AG04450 (cell line): Measurements from ENCODE around the gene ZMYND8. TPM values are rescaled to one million over a fixed set of nuclear protein-coding genes. Genes with fewer than 3 reads are reported as not detected.

Experiments used
- CTCF ChIA-PET: fragments of 300-600, 350-600 bp; formaldehyde crosslinking; extraction: SDS; loops from one replicate; lab custom pipeline; 2022; ENCODE audit warnings: antibody characterized with exemption, inconsistent platforms; lab: Charles Lee
- POLR2A ChIA-PET: fragments of 350-600 bp; formaldehyde crosslinking; extraction: SDS; loops from one replicate; lab custom pipeline; 2021; ENCODE audit warnings: antibody characterized with exemption, inconsistent platforms; lab: Yijun Ruan, JAX
- DNase-seq: peaks from one replicate; pipeline ENCODE4 v3.0.0-alpha.2; 2011; ENCODE audit warnings: low read depth, low spot score
- H3K27ac ChIP-seq: one replicate; pipeline ENCODE4 v1.5.1; 2012; ENCODE audit warnings: low read depth, low read length, control low read depth
- H3K27me3 ChIP-seq: one replicate; pipeline ENCODE4 v1.6.0; 2012; ENCODE audit warnings: low read length; ENCODE audit not compliant: control insufficient read depth, insufficient read depth
- H3K4me3 ChIP-seq: 2 replicates; pipeline ENCODE4 v1.5.1; 2011; ENCODE audit warnings: mild to moderate bottlenecking, low read depth, low read length, control low read depth
- H3K9me3 ChIP-seq: 2 replicates; pipeline ENCODE4 v1.5.1; 2012; ENCODE audit warnings: low read length; ENCODE audit not compliant: control insufficient read depth, insufficient read depth
- polyA plus RNA-seq: library from polyadenylated mRNA; depleted of rRNA; stranded (reverse); fragments of >200 nt; gene quantifications from 2 replicates; pipeline ENCODE4 v1.2.3, GENCODE V29; 2011
- TF ChIP-seq, protein P1 (sequence below): IDR thresholded peaks from 2 replicates; pipeline ENCODE4 v1.5.1; 2011; ENCODE audit warnings: low read depth, low read length, control low read depth, inconsistent platforms

Gene ZMYND8
- polyA plus RNA-seq, 1 experiment: 23.1 TPM

DNA sequence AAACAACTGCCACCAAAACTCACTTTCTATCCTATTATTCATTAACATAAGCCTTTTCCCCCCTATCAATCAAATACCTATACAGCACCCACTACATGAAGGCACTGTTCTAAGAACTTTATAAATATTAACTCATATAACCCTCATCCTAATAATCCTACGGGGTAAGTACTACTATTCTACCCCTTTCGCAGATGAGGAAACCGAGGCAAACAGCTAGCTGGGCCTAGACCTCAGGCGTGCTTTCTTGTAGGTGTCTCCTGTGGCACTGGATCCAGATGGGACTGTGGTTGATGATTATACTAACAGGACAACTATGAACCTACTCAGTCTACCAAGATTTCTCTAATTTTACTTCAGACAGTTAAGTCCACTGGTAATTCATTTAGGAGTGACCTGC is 131.6 kb downstream of the ZMYND8 start:
- Histone ChIP-seq H3K4me3 (no peak overlapping the region), H3K27me3 (no peaks in the 10 kb centered on the region), H3K27ac (no peak overlapping the region), H3K9me3 (no peaks in the 10 kb centered on the region)
- CTCF ChIA-PET: no interaction called here
- no peak for DNase-seq
- POLR2A ChIA-PET: no interaction called here
- TF ChIP-seq, protein P1, sequence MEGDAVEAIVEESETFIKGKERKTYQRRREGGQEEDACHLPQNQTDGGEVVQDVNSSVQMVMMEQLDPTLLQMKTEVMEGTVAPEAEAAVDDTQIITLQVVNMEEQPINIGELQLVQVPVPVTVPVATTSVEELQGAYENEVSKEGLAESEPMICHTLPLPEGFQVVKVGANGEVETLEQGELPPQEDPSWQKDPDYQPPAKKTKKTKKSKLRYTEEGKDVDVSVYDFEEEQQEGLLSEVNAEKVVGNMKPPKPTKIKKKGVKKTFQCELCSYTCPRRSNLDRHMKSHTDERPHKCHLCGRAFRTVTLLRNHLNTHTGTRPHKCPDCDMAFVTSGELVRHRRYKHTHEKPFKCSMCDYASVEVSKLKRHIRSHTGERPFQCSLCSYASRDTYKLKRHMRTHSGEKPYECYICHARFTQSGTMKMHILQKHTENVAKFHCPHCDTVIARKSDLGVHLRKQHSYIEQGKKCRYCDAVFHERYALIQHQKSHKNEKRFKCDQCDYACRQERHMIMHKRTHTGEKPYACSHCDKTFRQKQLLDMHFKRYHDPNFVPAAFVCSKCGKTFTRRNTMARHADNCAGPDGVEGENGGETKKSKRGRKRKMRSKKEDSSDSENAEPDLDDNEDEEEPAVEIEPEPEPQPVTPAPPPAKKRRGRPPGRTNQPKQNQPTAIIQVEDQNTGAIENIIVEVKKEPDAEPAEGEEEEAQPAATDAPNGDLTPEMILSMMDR: no peak

DNA sequence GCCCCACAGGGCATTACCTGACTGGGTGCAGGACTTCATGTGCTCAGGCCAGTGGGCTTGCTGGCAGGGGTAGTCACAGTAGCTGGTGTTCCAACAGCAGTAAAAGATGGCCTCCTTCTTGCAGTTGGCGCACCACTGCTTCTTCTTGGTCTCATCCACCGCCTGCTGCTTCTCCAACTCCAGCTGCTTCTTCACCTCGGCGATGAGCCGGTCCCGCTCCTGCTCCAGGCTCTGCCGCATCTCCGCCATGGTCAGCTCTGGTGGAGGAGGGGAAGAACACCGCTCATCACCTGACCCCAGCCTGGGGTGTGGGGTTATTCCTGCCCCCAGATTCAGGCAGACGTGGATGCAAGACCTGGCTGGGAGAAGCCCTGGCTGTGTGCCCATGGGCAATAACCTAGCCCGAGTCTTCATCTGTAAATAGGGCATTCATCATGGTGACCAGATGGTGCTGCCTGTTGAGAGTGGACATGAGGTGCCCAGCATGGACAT is 132.2 kb downstream of the ZMYND8 start:
- ChIA-PET POLR2A (no interaction called here), CTCF (no interaction called here)
- Histone ChIP-seq H3K27ac (no peak overlapping the region), H3K27me3 (no peaks in the 10 kb centered on the region), H3K4me3 (no peak overlapping the region), H3K9me3 (no peaks in the 10 kb centered on the region)
- no peak for DNase-seq
- TF ChIP-seq, protein P1: no peak

DNA sequence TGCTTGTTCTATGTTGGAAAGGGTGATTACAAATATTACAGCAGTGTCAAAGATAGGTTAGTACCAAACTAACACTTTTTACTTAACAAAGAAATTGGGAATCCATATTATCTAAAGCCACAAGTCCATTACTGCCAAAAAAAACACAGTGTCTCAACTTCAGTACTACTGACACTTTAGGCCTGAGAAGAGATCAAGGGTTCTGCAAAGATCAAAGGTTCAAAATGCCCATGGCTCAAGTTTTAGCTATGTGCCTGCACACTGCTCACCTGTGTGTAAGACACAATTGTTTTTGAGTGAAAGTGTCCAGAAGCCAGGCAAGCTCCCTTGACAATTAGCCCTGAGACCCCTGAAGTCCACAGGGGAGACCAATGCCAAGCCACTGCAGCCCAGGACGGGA is 132.6 kb downstream of the ZMYND8 start:
- Histone ChIP-seq H3K9me3 (no peaks in the 10 kb centered on the region), H3K27me3 (no peaks in the 10 kb centered on the region), H3K27ac (no peak overlapping the region), H3K4me3 (no peak overlapping the region)
- TF ChIP-seq, protein P1: no peak
- CTCF ChIA-PET: interaction anchor here (0.8 kb wide), 1 partner anchor 18 kb away, joined by 3 read pairs; no protein-coding TSS in a partner anchor
- POLR2A ChIA-PET: no interaction called here
- DNase-seq: no peak

DNA sequence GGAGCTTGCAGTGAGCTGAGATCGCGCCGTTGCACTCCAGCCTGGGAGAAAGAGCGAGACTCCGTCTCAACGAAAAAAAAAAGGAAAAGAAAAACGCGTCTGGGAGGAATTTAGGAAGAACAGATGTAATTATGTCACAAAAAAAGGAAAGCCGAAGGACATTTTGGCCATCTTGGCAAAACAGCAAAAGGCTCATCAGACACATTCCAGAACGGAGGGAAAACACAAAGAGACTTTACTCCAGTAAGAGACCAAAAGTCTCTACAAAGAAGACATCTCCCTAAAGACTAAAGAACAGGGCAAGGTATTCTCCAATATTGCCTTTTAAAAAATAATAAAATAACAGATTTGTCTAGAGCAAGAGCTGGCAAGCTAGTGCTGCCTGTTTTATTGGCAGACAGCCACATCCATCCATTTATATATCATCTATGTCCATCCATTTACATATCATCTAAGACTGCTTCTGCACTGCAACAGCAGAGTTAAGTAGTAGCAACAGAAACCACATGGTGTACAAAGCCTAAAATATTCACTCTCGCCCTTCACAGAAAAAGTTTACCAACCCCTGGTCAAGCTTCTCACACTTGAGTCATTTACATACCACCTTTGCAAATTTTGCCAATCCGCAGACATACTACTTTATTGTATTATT is 133.9 kb downstream of the ZMYND8 start:
- Histone ChIP-seq H3K27me3 (no peaks in the 10 kb centered on the region), H3K27ac (no peak overlapping the region), H3K4me3 (no peak overlapping the region), H3K9me3 (no peaks in the 10 kb centered on the region)
- ChIA-PET CTCF (interaction anchor here (0.7 to 6.8 kb wide), 3 partner anchors 26 to 161 kb away, joined by 3 to 52 read pairs (median 15); no protein-coding TSS in a partner anchor), POLR2A (no interaction called here)
- DNase-seq: no peak
- TF ChIP-seq, protein P1: no peak

DNA sequence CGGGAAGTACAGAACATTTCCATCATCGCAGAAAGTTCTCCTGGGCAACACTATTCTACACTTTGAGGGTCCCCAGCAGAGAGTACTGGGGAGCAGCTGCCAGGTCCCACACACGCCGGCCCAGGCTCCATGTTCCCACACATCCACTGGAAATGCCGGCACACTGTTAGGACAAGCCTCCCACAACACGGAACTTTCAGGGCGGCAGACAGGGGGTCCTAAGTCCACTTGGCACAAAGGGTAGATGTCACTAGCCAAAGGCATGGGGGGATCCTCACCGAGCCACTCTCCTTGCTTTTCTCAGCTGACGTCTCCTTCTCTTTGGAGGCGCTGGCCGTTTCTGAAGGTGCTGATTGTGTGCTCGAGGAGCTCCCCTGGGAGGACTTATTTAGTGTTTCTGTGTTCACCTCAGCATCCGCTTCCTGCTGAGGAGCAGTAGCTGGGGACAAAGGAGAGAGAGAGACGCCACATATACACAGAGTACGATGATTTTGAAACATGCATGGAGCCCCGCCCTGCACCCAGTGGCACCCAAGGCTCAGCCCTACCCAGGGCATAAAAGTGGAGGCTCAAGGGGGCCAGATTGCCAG is 135.4 kb downstream of the ZMYND8 start:
- DNase-seq: no peak
- Histone ChIP-seq H3K9me3 (no peaks in the 10 kb centered on the region), H3K27ac (no peak overlapping the region), H3K4me3 (no peak overlapping the region), H3K27me3 (no peaks in the 10 kb centered on the region)
- TF ChIP-seq, protein P1: no peak
- ChIA-PET POLR2A (interaction anchor here (0.6 kb wide), 1 partner anchor 53 kb away, joined by 3 read pairs; no protein-coding TSS in a partner anchor), CTCF (interaction anchor here (1.0 to 6.8 kb wide), 4 partner anchors 15 to 468 kb away, joined by 3 to 52 read pairs (median 4); no protein-coding TSS in a partner anchor)
